GM12878 (cell line): ENCODE measurements around the gene GPR34. TPM values are rescaled to one million over a fixed set of nuclear protein-coding genes. Genes with fewer than 3 reads are reported as not detected.

Experiments
- ATAC-seq: fragments of 200-7000 bp; cut with Tn5 transposase; 3 replicates; pipeline ENCODE4 v1.9.1; 2020; ENCODE audit warnings: mild to moderate bottlenecking, moderate library complexity
- BruUV-seq: library from RNA; stranded (reverse); fragments of 400-500 nt; replicated peaks from 2 replicates; lab custom pipeline; 2021; lab: Mats Ljungman, UMichigan
- CTCF ChIA-PET: fragments of 300-600 bp; sonication (Branson Sonifier 250); formaldehyde crosslinking; extraction: SDS; loops from one replicate; lab custom pipeline; 2021; ENCODE audit warnings: inconsistent platforms; lab: Yijun Ruan, JAX
- POLR2A ChIA-PET: fragments of 350-600 bp; formaldehyde crosslinking; extraction: SDS; loops from one replicate; lab custom pipeline; 2021; ENCODE audit warnings: inconsistent platforms; lab: Charles Lee
- RAD21 ChIA-PET: fragments of 300-600 bp; sonication (Branson Sonifier 250); formaldehyde crosslinking; loops from one replicate; lab custom pipeline; 2023; ENCODE audit warnings: antibody characterized with exemption; ENCODE audit not compliant: unreplicated experiment; lab: Charles Lee
- SMC1A ChIA-PET: fragments of 300-600 bp; sonication (Branson Sonifier 250); formaldehyde crosslinking; loops from one replicate; lab custom pipeline; 2023; ENCODE audit not compliant: unreplicated experiment, uncharacterized antibody; lab: Charles Lee
- DNase-seq: peaks from one replicate; pipeline ENCODE4 v3.0.0-alpha.2; 2011; ENCODE audit warnings: low read depth, low spot score
- FAIRE-seq: peaks from 3 replicates; lab custom pipeline; 2011; peaks lifted over from hg19 to GRCh38; lab: Jason Lieb, UNC
- H2AFZ ChIP-seq: 2 replicates; pipeline ENCODE4 v1.6.0; 2011; ENCODE audit warnings: low read depth, low read length, control low read depth; ENCODE audit not compliant: control insufficient read depth
- H3K27ac ChIP-seq: 2 replicates; pipeline ENCODE4 v1.5.1; 2011; ENCODE audit warnings: control low read depth; ENCODE audit not compliant: control insufficient read depth, insufficient read depth
- H3K27me3 ChIP-seq, 2 experiments: replicated peaks in 1 of 2; 2 replicates each; pipeline versions ENCODE4 v1.6.0 to v1.6.1; 2011; ENCODE audit warnings: low read length in 1 of 2; ENCODE audit not compliant: control insufficient read depth in 2 of 2, insufficient read depth in 2 of 2
- H3K36me3 ChIP-seq, 2 experiments: 2 replicates each; pipeline ENCODE4 v1.5.1; 2011; ENCODE audit warnings: low read length in 1 of 2; ENCODE audit not compliant: control insufficient read depth in 2 of 2, insufficient read depth in 2 of 2
- H3K4me1 ChIP-seq: 2 replicates; pipeline ENCODE4 v1.6.1; 2011; ENCODE audit warnings: mild to moderate bottlenecking, low read length, moderate library complexity, mixed read lengths; ENCODE audit not compliant: control insufficient read depth, insufficient read depth
- H3K4me2 ChIP-seq: 2 replicates; pipeline ENCODE4 v1.6.0; 2011; ENCODE audit warnings: control low read depth; ENCODE audit not compliant: control insufficient read depth, insufficient read depth
- H3K4me3 ChIP-seq: fragments of 200-600 bp; sonication (generic); 2 replicates; pipeline ENCODE4 v1.5.1; 2016
- H3K79me2 ChIP-seq: 2 replicates; pipeline ENCODE4 v1.6.0; 2011; ENCODE audit warnings: low read length; ENCODE audit not compliant: control insufficient read depth, insufficient read depth
- H3K9ac ChIP-seq: 2 replicates; pipeline ENCODE4 v1.8.0; 2011; ENCODE audit warnings: low read length, control low read depth, mixed read lengths; ENCODE audit not compliant: control insufficient read depth, insufficient read depth
- H3K9me3 ChIP-seq: replicated peaks from 3 replicates; pipeline ENCODE4 v1.5.1; 2011; ENCODE audit warnings: mild to moderate bottlenecking, low read length; ENCODE audit not compliant: control insufficient read depth, insufficient read depth
- H4K20me1 ChIP-seq: 2 replicates; pipeline ENCODE4 v1.6.0; 2011; ENCODE audit not compliant: control insufficient read depth, insufficient read depth
- CTCF ChIP-seq, 3 experiments: IDR thresholded peaks in 2 of 3; conservative IDR thresholded peaks in 1 of 3; 2 replicates each; pipeline ENCODE4 v1.5.1; 2011; ENCODE audit warnings: low read depth in 3 of 3, low read length in 3 of 3, mild to moderate bottlenecking in 3 of 3, control low read depth in 2 of 3, moderate library complexity in 2 of 3, inconsistent platforms in 1 of 3, mixed read lengths in 1 of 3; ENCODE audit not compliant: control insufficient read depth in 2 of 3, insufficient read depth in 1 of 3; ENCODE audit errors: extremely low read depth in 1 of 3
- JUND ChIP-seq: IDR thresholded peaks from 2 replicates; pipeline ENCODE4 v1.6.1; 2012; ENCODE audit warnings: low read depth, mild to moderate bottlenecking, low read length, improper control_type of control experiment, moderate library complexity
- MEF2A ChIP-seq: IDR thresholded peaks from 2 replicates; pipeline ENCODE4 v1.6.1; 2011; ENCODE audit warnings: low read depth, mild to moderate bottlenecking, low read length, moderate library complexity; ENCODE audit not compliant: insufficient read depth
- MXI1 ChIP-seq: fragments of 150-350 bp; IDR thresholded peaks from 2 replicates; pipeline ENCODE4 v1.6.1; 2011; ENCODE audit warnings: low read depth, mild to moderate bottlenecking, inconsistent platforms, low read length, improper control_type of control experiment
- POLR2AphosphoS2 ChIP-seq: IDR thresholded peaks from 2 replicates; pipeline ENCODE4 v1.6.1; 2011; ENCODE audit warnings: low read depth, mild to moderate bottlenecking, low read length, improper control_type of control experiment, moderate library complexity
- STAT3 ChIP-seq: IDR thresholded peaks from 2 replicates; pipeline ENCODE4 v1.6.1; 2011; ENCODE audit warnings: low read depth, low read length, improper control_type of control experiment
- YBX1 ChIP-seq: fragments of 450-650 bp; IDR thresholded peaks from 2 replicates; pipeline ENCODE4 v1.6.1; 2016; ENCODE audit warnings: antibody characterized with exemption
- WGBS: methylation state at CpG from one replicate; pipeline ENCODE4 v1.1.6; 2016; ENCODE audit warnings: low lambda C conversion rate; ENCODE audit not compliant: insufficient replicate concordance, insufficient coverage; ENCODE audit errors: missing lambda C conversion rate; 5-methylcytosine and 5-hydroxymethylcytosine counted together
- in situ Hi-C: fragments of 300-500 bp; cut with MboI; formaldehyde crosslinking; loops from 9 replicates; pipeline ENCODE4 v1.14.3; 2018; ENCODE audit warnings: mixed read lengths
- intact Hi-C: fragments of 100-400 bp; cut with micrococcal nuclease; formaldehyde crosslinking; loops from one replicate; pipeline ENCODE4 v1.14.2; 2022; ENCODE audit not compliant: unreplicated experiment
- polyA plus RNA-seq, 11 experiments: library from polyadenylated mRNA; depleted of rRNA in 4 of 11; unstranded in 6 of 11; stranded (reverse) in 5 of 11; fragments of >200 nt; fragmentation: Nextera tagmentation in 4 of 11; fragmentation: Illumina TruSeq in 1 of 11; extraction: Ambion mirVana in 4 of 11; extraction: Trizol in 1 of 11; gene quantifications; 1 replicate in 1 of 11; 2 replicates in 10 of 11; pipeline versions ENCODE4 v1.2.1 to v1.2.3, GENCODE V29; 2011 to 2016; ENCODE audit warnings: inconsistent platforms in 2 of 11, missing spikeins in 2 of 11, low read depth in 1 of 11
- total RNA-seq, 4 experiments: library from RNA; depleted of rRNA in 3 of 4; stranded (reverse); fragments of >200 nt in 3 of 4; fragmentation: Illumina TruSeq in 1 of 4; extraction: Trizol in 1 of 4; gene quantifications; 2 replicates each; pipeline versions ENCODE4 v1.2.1 to v1.2.3, GENCODE V29; 2013 to 2021
- TF ChIP-seq, protein P1 (sequence below): IDR thresholded peaks from 2 replicates; pipeline ENCODE4 v1.6.1; 2011; ENCODE audit warnings: borderline replicate concordance, low read depth, mild to moderate bottlenecking, moderate library complexity, low read length; ENCODE audit not compliant: insufficient read depth, poor library complexity, severe bottlenecking

The GPR34 gene
- total and polyA plus RNA-seq, 10 of the 15 experiments (the other 5 are each of a cell fraction or from before 2014, with no cell fraction given), result 0.12 to 0.84 (median 0.28) TPM; not detected in 1

DNA sequence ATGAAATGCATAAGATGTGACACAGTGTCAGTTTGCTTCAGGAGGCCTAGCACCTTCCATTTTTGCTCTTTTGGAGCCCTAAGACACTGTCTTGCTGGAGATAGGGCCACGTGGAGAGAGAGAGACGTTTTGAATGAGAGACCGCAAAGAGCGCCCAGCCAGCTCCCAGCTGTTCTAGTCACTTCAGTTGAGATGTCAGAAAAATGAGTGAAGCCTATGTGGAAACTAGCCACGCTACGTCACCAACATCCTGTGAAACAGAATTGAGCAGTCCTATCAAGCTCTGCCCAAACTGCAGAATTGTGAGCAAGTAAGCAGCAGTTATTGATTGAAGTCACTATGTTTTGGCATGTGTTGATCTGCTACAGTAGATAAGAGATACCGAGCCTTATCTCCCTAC is 48.3 kb downstream of the GPR34 start (continued):
- TF ChIP-seq CTCF (IDR thresholded peaks at IDR 0.05 in 2 of 3, conservative IDR thresholded peaks at IDR 0.05 in 1 of 3; ENCODE audit: control insufficient read depth in 2 of 3, extremely low read depth in 1 of 3, insufficient read depth in 1 of 3, low read depth in 3 of 3, low read length in 3 of 3) (no peak), JUND (no peak), MXI1 (no peak)

DNA sequence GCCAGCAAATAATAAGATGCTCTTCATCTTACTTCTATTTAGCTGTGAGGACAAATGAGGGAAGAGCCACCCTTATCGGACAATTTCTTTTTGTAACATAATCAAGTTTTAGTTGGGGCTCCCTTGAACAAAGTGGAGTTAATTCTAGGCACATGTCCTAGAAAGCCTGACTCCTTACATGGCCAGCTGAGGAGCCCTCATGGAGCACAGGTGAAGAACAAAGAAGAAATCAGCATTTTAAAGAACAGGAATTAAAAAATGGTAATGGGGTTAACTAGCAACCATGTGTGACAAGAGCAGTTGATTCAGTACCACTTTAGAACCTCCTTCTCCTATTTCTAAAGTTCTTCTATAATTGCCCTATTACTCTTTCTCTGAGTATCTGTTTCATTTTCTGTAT is 51.1 kb downstream of the GPR34 start:
- in situ Hi-C loops, result no loop called here
- Histone ChIP-seq H3K4me2 (no peak overlapping the region), H3K4me1 (peaks cover 1% of the 10 kb centered on the region; the same call in 1 of the 2 replicates), H3K27me3 (no peaks in the 10 kb centered on the region), H3K9me3 (no peaks in the 10 kb centered on the region), H3K4me3 (no peak overlapping the region), H3K79me2 (no peaks in the 10 kb centered on the region), H3K9ac (no peak overlapping the region), H3K36me3 (no peaks in the 10 kb centered on the region), H3K27ac (no peak overlapping the region), H4K20me1 (no peaks in the 10 kb centered on the region), H2AFZ (no peak overlapping the region)
- DNase-seq (no peak), ATAC-seq (no peak), FAIRE-seq (no peak)
- ChIA-PET SMC1A (interaction anchor here (0.6 to 0.8 kb wide), 2 partner anchors 482 to 560 kb away, joined by 3 read pairs; no protein-coding TSS in a partner anchor), RAD21 (no interaction called here), POLR2A (no interaction called here), CTCF (interaction anchor here (0.9 to 2.3 kb wide), 4 partner anchors 19 to 259 kb away, joined by 3 to 6 read pairs (median 3); no protein-coding TSS in a partner anchor)
- BruUV-seq, result no TSS peak
- 42% methylated on average over 1 of the region's 1 CpG for WGBS
- intact Hi-C loops, result loop anchor here (10.0 kb wide), 1 partner anchor 405 kb away; the partner anchor contains the start of gene DDX3X
- no peak for TF ChIP-seq MEF2A
- no peak for TF ChIP-seq CTCF (IDR thresholded peaks at IDR 0.05 in 2 of 3, conservative IDR thresholded peaks at IDR 0.05 in 1 of 3; ENCODE audit: control insufficient read depth in 2 of 3, extremely low read depth in 1 of 3, insufficient read depth in 1 of 3, low read depth in 3 of 3, low read length in 3 of 3)
- no peak for TF ChIP-seq YBX1
- TF ChIP-seq STAT3, result no peak
- TF ChIP-seq POLR2AphosphoS2, result no peak
- TF ChIP-seq, protein P1, sequence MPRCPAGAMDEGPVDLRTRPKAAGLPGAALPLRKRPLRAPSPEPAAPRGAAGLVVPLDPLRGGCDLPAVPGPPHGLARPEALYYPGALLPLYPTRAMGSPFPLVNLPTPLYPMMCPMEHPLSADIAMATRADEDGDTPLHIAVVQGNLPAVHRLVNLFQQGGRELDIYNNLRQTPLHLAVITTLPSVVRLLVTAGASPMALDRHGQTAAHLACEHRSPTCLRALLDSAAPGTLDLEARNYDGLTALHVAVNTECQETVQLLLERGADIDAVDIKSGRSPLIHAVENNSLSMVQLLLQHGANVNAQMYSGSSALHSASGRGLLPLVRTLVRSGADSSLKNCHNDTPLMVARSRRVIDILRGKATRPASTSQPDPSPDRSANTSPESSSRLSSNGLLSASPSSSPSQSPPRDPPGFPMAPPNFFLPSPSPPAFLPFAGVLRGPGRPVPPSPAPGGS, result no peak
